Mucosa of rectum (tissue), 2 donors: Measurements from ENCODE around the gene SMIM29.

ENCODE experiments used
- H3K27ac ChIP-seq, 2 donors: one replicate each; pipeline ENCODE4 v1.7.0; 2013; ENCODE audit warnings: inconsistent platforms in 2 of 2, low read depth in 2 of 2, low read length in 2 of 2
- H3K27me3 ChIP-seq, 2 donors: one replicate each; pipeline ENCODE4 v1.7.0; 2013; ENCODE audit warnings: low read length in 2 of 2; ENCODE audit not compliant: control insufficient read depth in 2 of 2, insufficient read depth in 2 of 2
- H3K36me3 ChIP-seq, 2 donors: one replicate each; pipeline ENCODE4 v1.7.0; 2013; ENCODE audit warnings: low read length in 2 of 2; ENCODE audit not compliant: control insufficient read depth in 2 of 2, insufficient read depth in 2 of 2
- H3K4me1 ChIP-seq, 2 donors: one replicate each; pipeline ENCODE4 v1.7.0; 2013; ENCODE audit warnings: low read length in 2 of 2, mild to moderate bottlenecking in 1 of 2; ENCODE audit not compliant: control insufficient read depth in 2 of 2, insufficient read depth in 2 of 2
- H3K4me3 ChIP-seq, 2 donors: one replicate each; pipeline ENCODE4 v1.7.0; 2013; ENCODE audit warnings: low read length in 2 of 2
- H3K9ac ChIP-seq, 2 donors: one replicate each; pipeline ENCODE4 v1.7.0; 2013; ENCODE audit warnings: low read length in 2 of 2, low read depth in 1 of 2, mild to moderate bottlenecking in 1 of 2
- H3K9me3 ChIP-seq, 2 donors: one replicate each; pipeline ENCODE4 v1.7.0; 2013; ENCODE audit warnings: low read length in 2 of 2; ENCODE audit not compliant: control insufficient read depth in 2 of 2
- donor health status: healthy.
- donor health status: Normal muscosa, but diverticular disease.

SMIM29 gene

DNA sequence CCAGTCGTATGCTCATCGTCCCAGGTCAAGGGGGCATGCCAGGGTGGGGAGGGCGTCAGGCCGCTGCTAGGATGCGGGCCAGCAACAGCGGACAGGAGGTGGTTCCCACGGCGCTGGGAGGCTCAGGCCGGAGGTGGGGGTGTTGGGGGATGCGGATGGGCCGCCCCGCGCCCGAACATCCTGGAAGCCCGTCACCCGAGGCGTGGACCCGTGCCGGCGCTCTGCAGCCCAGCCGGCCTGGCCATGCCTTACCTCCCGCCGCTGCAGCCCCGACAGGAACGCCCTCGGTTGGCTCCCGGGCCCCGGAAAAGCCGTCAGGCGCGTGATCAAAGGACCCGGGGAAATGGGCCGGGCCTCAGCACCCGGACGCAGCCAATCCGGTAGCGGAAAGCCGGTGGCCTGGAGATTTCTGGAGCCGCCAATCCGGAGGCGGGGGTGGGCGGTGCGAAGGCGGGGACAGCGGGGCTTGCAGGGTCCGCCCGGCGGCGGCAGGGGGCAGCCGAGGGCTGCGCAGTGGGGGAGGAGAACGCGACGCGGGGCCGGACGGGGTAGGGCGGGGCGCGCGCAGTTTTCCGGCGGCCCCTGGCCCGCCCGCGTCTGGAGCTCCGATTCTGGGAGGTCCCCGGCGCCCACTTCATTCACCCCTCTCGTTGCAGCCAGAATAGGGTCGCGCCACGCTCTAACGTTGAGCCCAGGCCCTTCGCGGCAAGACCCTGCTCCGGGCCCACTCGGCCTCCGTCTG is at the start of gene SMIM29:
TSS of gene SMIM29 (minus strand) at position 280 of the 742 bp plus-strand sequence. CDS start 1,215 bp downstream, outside the sequence.
- Histone ChIP-seq H3K36me3 (no peaks in the 10 kb centered on the region), H3K9ac (peak within 1 kb of the TSS; percentile 76 to 90), H3K4me1 (peaks cover 14 to 19% of the 10 kb centered on the region in 2 donors), H3K27ac (peak within 1 kb of the TSS; percentile 79 to 86), H3K4me3 (peak within 1 kb of the TSS; percentile 77 to 86), H3K27me3 (no peaks in the 10 kb centered on the region), H3K9me3 (no peaks in the 10 kb centered on the region)

DNA sequence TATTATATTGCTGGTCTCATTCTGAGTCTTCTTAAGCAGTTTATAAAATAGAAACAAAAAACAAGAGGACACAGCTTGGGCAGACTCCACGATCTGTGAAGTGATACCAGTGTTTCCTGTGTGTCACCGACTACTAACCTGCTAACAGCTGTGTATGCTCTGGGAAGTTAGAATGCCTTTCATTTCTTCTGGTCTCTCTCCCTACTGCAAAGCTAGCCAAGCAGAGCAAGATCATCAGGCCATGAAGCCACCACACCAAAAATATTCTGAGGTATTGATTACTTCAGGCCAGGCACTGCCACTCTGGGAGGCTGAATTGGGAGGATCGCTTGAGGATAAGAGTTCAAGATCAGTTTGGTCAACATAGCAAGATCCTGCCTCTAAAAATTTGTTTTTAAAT is 46.9 kb upstream of the SMIM29 start:
- peaks cover 9 to 16% of the 10 kb centered on the region in 2 donors for H3K36me3 ChIP-seq
- H3K27ac ChIP-seq = no peak overlapping the region
- no peaks in the 10 kb centered on the region for H3K27me3 ChIP-seq
- no peak overlapping the region for H3K9ac ChIP-seq
- no peaks in the 10 kb centered on the region for H3K9me3 ChIP-seq
- peaks cover 0 to 2% of the 10 kb centered on the region in 2 donors for H3K4me1 ChIP-seq
- H3K4me3 ChIP-seq = no peak overlapping the region

DNA sequence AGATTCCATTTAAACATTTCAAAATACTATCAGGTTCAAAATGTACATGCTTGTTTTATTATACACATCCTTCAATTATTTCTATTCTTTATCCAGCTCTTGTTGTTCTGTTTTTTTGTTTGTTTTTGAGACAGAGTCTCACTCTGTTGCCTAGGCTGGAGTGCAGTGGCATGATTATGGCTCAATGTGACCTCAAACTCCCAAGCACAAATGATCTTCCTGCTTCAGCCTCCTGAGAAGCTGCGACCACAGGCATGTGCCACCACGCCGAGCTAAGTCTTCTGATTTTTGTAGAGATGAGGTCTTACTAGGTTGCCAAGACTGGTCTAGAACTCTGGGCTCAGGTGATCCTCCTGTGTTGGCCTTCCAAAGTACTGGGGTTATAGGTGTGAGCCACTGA is 44.1 kb upstream of the SMIM29 start:
- Histone ChIP-seq H3K4me1 (peaks cover 0 to 4% of the 10 kb centered on the region in 2 donors), H3K36me3 (peaks cover 9 to 16% of the 10 kb centered on the region in 2 donors), H3K27ac (no peak overlapping the region), H3K4me3 (no peak overlapping the region), H3K27me3 (no peaks in the 10 kb centered on the region), H3K9ac (no peak overlapping the region), H3K9me3 (no peaks in the 10 kb centered on the region)

DNA sequence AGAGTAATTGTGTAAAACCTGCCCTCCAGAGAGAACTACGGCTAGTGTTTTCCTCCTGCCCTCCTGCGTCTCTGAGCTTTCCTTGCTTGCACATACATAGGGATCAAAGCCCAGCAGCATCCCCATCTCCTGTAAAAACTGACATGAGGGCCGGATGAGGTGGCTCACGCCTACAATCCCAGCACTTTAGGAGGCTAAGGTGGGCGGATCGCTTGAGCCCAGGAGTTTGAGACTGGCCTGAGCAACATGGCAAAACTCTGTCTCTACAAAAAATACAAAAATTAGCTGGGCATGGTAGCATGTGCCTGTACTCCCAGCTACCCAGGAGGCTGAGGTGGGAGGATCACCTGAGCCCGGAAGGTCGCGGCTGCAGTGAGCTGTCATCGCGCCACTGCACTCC is 40.3 kb upstream of the SMIM29 start:
- Histone ChIP-seq H3K27ac (no peak overlapping the region), H3K27me3 (no peaks in the 10 kb centered on the region), H3K4me3 (no peak overlapping the region), H3K9ac (no peak overlapping the region), H3K36me3 (peaks cover 9 to 19% of the 10 kb centered on the region in 2 donors), H3K9me3 (no peaks in the 10 kb centered on the region), H3K4me1 (peaks cover 0 to 4% of the 10 kb centered on the region in 2 donors)

DNA sequence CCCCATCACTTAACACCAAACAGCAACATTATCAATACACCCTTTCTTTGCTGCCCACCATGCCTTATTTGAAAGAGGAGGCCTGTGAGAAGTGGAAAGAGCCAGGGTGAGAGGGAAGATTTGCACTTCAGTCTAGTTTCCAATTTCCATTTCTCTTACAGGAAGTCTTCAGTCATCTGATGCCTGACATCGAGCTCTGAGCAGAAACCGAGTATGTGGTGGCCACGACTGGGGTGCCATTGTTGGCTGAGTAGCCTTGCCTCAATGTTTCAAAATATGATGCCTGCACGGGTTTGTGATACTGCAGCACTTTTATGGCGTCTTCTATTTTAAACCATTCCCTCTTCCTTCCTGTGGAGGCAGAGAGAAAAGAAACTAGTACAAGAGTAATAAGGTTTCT is 39.8 kb upstream of the SMIM29 start:
- Histone ChIP-seq H3K9ac (no peak overlapping the region), H3K4me3 (no peak overlapping the region), H3K9me3 (no peaks in the 10 kb centered on the region), H3K27me3 (no peaks in the 10 kb centered on the region), H3K4me1 (peaks cover 0 to 4% of the 10 kb centered on the region in 2 donors), H3K36me3 (peaks cover 9 to 15% of the 10 kb centered on the region in 2 donors), H3K27ac (no peak overlapping the region)

DNA sequence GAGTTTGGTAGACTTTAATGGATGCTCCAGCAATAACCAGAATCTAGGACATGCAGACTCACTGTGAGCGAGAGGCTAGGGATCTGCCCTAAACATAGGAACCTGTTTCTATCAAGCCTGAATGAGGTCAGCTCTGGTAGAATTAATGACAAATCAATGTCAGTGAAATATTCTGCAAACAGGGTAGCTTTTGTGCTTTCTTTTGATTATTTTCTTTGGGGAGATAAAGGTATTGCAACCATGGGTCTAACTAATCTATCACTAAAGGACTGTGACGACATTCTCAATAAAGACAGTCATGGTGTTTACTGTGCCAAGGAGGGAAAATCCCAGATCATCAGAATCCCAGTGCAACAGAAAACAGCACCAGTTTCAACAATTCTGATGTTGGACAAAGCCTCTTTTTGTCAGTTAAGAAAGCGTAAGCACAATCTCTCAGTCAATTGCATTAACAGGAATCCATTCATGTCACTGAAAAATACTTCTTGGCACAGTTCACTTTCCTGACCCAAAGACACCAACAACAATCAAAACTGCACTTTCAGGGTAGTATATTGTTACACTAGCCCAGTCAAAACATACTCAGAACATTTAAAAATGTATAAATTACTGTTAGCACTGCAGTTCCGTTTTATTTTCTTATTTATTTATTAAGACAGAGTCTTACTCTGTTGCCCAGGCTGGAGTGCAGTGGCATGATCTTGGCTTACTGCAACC is 36.8 kb upstream of the SMIM29 start:
- H3K4me1 ChIP-seq = peaks cover 0 to 4% of the 10 kb centered on the region in 2 donors
- no peak overlapping the region for H3K4me3 ChIP-seq
- H3K27me3 ChIP-seq = no peaks in the 10 kb centered on the region
- H3K9ac ChIP-seq = no peak overlapping the region
- H3K27ac ChIP-seq = peak overlapping the region in 1 of 2 donors; percentile 0
- no peaks in the 10 kb centered on the region for H3K9me3 ChIP-seq
- peaks cover 0 to 5% of the 10 kb centered on the region in 2 donors for H3K36me3 ChIP-seq

DNA sequence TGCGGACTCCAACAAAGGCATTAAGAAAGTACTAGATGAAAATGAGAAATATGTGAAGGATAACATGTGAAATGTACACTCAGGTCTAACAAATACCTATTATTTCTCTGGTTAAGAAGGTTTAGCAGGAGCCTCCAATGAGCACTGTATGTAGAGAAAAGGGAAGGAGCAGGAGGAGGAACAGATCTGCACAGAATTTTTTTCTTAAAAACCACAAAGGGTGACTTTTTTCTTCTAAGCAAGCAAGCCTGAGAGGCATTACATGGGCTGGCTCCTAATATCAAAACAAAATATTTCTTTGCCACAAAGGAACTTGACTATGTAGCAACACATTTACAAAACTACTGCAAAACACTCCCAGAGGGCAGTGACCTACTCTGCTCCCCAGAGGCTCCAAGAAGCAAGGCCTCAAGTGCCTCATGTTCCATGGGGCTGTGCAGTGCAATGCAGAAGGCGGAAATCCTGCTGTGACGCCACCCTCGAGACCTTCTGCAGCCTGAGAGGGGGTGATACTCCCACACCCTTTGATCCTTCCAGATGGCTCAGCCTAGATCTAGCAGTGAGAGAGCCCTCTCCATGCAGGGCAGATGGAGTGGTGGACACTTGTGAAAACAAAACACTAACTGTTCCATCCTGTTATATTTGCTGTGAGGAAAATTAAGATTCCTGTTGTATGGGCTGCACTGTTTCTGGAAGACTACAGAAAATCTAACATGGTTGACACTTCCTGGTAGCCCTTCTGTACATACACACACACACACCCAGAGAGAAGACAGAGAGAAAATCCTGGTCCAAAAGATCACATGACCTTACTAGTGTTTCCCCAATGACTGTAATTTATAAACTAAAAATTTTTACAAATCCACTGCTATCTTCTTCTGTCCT is 36.0 kb upstream of the SMIM29 start:
- H3K9me3 ChIP-seq = no peaks in the 10 kb centered on the region
- H3K4me1 ChIP-seq = peaks cover 0 to 4% of the 10 kb centered on the region in 2 donors
- no peak overlapping the region for H3K9ac ChIP-seq
- peak overlapping the region; percentile 0 to 4 for H3K27ac ChIP-seq
- no peaks in the 10 kb centered on the region for H3K27me3 ChIP-seq
- H3K4me3 ChIP-seq = no peak overlapping the region
- H3K36me3 ChIP-seq = peaks cover 0 to 5% of the 10 kb centered on the region in 2 donors

DNA sequence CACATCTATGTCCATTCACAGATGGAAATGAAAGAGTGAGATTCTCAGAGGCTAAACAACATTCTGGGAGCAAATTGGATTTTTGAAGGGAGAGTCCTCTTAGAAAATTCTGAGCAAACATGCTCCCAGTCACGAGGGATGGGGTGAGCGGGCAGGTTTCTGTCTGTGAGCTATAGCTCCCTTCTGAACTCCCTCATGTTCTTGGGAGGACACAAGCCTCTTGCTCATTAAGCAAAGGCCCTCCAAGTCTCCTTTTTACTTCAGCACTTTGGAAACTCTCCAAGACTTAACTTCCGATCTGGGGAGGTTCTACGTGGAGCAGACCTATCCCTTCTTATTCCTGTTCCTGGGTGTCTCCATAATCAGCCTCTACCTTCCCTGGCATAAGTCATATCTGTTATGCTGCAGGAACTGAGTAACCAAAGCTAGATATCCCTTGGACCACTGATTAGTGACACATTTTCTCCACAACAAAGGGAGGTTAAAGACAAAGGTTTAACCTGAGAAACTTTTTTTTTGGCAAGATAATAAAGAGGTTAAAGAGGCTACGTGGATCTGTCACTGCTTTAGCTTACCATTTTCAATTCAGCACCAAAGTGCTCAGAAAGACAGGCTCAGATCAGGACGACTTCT is 33.0 kb upstream of the SMIM29 start:
- Histone ChIP-seq H3K4me1 (no peaks in the 10 kb centered on the region), H3K4me3 (no peak overlapping the region), H3K27ac (no peak overlapping the region)

DNA sequence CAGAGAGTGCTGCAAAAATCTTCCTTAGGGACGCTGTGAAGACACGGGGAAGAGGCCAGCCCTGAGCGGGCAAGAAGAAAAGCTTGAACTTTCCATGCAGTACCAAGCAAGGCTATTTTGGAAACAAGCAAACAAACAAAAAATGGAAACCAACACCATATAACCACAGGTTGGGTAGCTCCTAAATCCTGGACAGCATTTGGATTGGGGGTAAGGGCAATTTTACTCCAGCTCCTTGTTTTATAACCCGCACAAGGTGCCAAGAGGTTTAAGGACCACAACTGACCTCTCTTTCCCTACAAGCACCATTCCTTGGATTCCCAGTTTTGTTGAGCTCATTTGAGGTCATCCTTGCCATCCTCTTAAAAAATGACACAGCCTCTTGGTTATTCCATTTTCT is 31.4 kb upstream of the SMIM29 start:
- H3K27ac ChIP-seq = no peak overlapping the region
- no peaks in the 10 kb centered on the region for H3K36me3 ChIP-seq
- no peaks in the 10 kb centered on the region for H3K9me3 ChIP-seq
- H3K4me1 ChIP-seq = no peaks in the 10 kb centered on the region
- H3K9ac ChIP-seq = no peak overlapping the region
- no peaks in the 10 kb centered on the region for H3K27me3 ChIP-seq
- no peak overlapping the region for H3K4me3 ChIP-seq

More for the DNA sequence above, 33.0 kb upstream of the SMIM29 start:
- no peak overlapping the region for H3K9ac ChIP-seq
- no peaks in the 10 kb centered on the region for H3K9me3 ChIP-seq
- no peaks in the 10 kb centered on the region for H3K27me3 ChIP-seq
- no peaks in the 10 kb centered on the region for H3K36me3 ChIP-seq
